GM19397 (cell line): Measurements from ENCODE around the gene SFMBT2.

Experiments used
- ATAC-seq: cut with Tn5 transposase; IDR thresholded peaks from one replicate; pipeline ENCODE4 v1.9.1; 2021; ENCODE audit warnings: mild to moderate bottlenecking, moderate library complexity; ENCODE audit not compliant: unreplicated experiment

Gene SFMBT2

DNA sequence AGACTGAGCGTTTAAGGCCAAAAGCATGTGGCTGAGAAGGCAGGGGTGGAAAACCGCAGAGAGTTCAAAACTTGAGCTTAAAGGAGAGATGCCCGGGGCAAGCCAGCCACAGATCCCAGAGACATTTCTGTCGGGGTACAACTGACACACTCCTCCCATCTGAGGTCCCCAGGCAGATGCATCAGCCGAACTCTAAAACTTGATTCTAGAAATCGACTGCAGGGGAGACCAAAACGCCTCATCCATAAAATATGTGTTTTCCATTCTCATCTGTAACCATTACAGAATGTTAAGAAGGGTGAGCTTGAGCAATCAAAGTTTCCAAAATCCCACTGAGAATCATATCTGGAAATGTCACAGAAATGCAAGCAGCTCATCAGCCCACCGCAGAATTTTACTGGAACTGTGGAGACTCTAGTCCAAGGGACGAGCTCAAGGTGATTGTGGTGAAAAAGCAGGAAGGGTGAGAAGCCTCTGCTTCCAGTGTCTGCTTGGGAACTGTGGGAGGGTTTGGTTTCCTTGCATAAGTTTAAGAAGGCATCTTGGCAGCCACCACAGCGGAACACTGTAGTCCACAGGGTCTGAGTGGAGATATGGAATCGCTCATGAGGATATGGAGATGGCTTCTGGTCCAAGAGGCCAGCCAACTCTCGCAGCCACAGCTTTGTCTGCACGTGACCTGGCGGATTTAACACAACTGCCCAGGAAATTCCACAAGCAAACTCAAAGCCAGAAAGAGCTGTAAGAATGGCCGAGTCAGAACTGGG, 249.2 kb downstream of the SFMBT2 start:
- no peak for ATAC-seq

GRCh38 chr10:7159928-7160327, 250.9 kb downstream of the SFMBT2 start:
- ATAC-seq: no peak

DNA sequence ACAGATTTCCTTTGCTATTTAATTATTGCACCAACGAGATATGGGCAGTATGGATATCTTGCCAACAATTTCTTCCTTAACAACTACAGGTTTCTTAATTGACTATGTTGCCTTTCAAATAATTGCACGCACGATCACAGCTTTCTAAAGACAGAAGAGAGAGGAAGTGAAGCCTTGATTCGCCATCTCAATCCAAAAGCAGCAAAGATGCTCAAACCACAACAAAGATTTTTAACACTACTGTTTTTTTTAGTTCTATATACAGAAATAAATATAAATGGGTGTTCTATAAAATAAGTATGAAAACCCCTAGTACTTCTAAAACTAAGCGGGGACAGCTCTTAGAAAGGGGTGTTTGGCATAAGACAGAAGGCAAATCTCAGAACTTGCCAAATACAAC, 251.3 kb downstream of the SFMBT2 start:
- no peak for ATAC-seq

DNA sequence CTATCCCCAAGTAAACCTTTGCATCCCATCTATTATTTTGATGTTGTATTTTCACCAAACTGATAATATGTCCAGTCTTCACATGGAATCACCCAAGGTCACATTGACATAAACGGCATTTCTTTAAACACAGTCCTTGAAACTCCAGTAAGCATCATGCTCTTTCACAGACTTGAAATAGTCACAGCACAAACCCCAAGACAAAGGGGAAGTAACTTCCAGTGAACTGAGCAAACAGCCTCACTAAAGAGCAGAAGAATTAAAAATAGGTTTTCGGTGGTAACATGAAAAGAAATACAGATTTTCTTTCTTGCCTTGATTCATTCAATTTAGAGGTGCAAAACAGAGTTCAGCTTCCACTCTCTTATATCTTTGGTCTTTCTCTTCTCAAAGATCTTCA, 253.7 kb downstream of the SFMBT2 start:
- ATAC-seq: no peak

- no peak for ATAC-seq
These were observed 257.1 kb downstream of the SFMBT2 start for GRCh38 chr10:7153750-7154149.

GRCh38 chr10:7152982-7153381, 257.9 kb downstream of the SFMBT2 start:
- ATAC-seq: no peak

GRCh38 chr10:7152341-7152740, 258.5 kb downstream of the SFMBT2 start:
- ATAC-seq: no peak

- ATAC-seq: no peak
These were observed 259.3 kb downstream of the SFMBT2 start for GRCh38 chr10:7151538-7151937.

DNA sequence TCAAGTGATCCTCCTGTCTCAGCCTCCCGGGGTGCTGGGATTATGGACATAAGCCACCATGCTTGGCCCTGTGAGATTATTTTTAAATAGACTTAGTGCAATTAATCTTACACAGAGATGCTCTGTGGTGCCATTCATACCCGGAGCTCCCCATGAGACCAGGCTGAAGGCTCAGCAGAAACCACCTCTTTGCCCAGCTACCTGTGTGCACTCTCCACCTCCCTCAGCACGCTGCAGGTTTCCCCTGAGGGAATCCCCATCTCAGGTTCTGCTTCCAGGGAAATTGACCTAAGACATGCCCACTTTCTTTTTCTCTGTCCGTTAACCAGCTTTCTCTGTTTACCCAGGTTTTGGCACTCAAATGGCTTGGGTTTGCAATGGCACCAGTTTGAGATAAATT, 260.5 kb downstream of the SFMBT2 start:
- ATAC-seq: no peak

DNA sequence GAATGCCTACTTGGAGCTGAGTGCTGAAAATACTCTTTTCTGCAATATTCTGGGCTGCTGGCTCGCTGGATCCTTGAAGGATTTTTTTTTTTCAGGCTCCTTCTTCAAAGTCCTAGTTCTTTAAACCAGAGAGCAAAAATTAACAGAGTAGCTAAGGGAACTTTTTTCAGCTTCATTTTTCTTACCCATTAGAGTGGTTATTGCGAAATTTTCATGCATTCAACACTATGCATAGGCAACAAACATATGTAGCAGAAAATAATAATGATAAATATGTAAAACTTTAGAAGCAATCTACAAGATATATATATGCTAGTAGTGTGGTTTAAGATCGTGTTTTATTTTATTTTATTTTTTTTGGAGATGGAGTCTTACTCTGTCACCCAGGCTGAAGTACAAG, 264.6 kb downstream of the SFMBT2 start:
- ATAC-seq: no peak

GRCh38 chr10:7136016-7136415, 274.8 kb downstream of the SFMBT2 start:
- ATAC-seq: no peak

DNA sequence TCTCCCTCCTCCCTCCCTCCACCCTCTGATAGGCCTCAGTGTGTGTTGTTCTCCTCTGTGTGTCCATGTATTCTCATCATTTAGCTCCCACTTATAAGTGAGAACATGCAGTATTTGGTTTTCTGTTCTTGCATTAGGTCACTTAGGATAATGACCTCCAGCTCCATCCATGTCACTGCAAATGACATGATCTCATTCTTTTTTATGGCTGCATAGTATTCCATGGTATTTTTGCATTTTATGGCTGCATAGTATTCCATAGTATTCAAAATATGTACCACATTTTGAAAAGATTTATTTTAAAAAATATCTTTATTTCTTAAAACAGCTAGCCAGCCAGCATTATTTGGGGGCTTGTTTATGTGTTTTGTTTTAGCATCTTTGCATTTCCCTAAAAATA, 275.6 kb downstream of the SFMBT2 start:
- no peak for ATAC-seq

DNA sequence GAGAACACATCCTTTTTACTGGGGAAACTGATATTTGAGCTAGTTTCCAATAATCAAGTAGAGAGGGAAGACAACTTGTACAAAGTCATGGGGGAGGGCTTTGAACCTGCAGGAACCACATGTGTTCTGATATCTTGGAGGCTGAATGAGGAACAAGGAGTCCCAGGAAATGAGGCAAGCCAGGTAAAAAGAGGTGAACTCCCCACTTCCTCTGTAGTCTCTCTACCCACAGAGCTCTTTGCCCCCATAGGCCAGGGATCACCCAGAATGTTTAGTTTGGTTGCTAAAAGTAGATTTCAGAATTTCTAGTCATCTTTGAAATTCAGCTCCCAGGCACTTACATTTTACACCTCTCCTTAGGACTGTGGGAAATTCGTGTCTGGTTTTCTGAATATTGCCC, 276.4 kb downstream of the SFMBT2 start:
- ATAC-seq: no peak

GRCh38 chr10:7133958-7134357, 276.9 kb downstream of the SFMBT2 start:
- ATAC-seq: no peak

- ATAC-seq: no peak
These were observed 277.6 kb downstream of the SFMBT2 start for GRCh38 chr10:7133278-7133677.

GRCh38 chr10:7130191-7130911, 280.5 kb downstream of the SFMBT2 start:
- ATAC-seq: no peak

GRCh38 chr10:7123774-7124173, 287.1 kb downstream of the SFMBT2 start:
- ATAC-seq: no peak

DNA sequence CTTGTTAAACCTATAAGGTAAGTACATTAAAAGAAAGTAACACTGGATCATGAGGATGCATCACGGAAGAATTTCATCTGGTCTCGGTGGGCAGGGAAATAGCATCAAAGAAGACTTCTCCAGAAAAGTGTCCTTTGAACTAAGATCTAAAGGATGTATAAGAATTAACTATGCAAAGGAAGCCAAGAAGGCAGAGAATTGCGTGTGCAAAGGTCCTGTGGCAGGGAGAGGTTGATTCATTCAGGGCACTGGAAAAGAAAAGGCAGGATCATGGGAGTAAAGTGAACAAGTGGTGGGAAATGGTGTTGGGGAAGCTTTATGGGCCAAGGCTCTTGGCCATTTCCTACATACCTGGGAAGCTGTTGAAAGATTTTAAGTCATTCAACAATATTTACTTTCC, 288.3 kb downstream of the SFMBT2 start:
- ATAC-seq: no peak

GRCh38 chr10:7121154-7121797, 289.6 kb downstream of the SFMBT2 start:
- ATAC-seq: peak; percentile 58

- ATAC-seq: no peak
These were observed 291.4 kb downstream of the SFMBT2 start for GRCh38 chr10:7119325-7120015.
